Panc1 (cell line): ENCODE measurements around the gene TNK1. TPM values are rescaled to one million over a fixed set of nuclear protein-coding genes. Genes with fewer than 3 reads are reported as not detected.

Source experiments
- ATAC-seq: fragments of 200-7000 bp; cut with Tn5 transposase; 2 replicates; pipeline ENCODE4 v1.9.1; 2020; ENCODE audit warnings: mild to moderate bottlenecking, moderate library complexity
- BruUV-seq: library from RNA; stranded (reverse); fragments of 400-500 nt; replicated peaks from 2 replicates; lab custom pipeline; 2021; lab: Mats Ljungman, UMichigan
- CTCF ChIA-PET: fragments of 300-600 bp; sonication (Branson Sonifier 250); formaldehyde crosslinking; loops from one replicate; lab custom pipeline; 2022; ENCODE audit warnings: antibody characterized with exemption; lab: Charles Lee
- POLR2A ChIA-PET: fragments of 300-600 bp; sonication (Branson Sonifier 250); formaldehyde crosslinking; loops from one replicate; lab custom pipeline; 2022; ENCODE audit warnings: antibody characterized with exemption; lab: Charles Lee
- DNase-seq: peaks from one replicate; pipeline ENCODE4 v3.0.0-alpha.2; 2010; ENCODE audit warnings: low read depth, low spot score
- H3K27ac ChIP-seq: 2 replicates; pipeline ENCODE4 v1.5.1; 2011; ENCODE audit warnings: mild to moderate bottlenecking, low read length, inconsistent platforms
- H3K27me3 ChIP-seq: fragments of 200-500 bp; sonication (Bioruptor generic); 2 replicates; pipeline ENCODE4 v1.6.0; 2014; ENCODE audit warnings: low read length, inconsistent platforms; ENCODE audit not compliant: control insufficient read depth, insufficient read depth
- H3K36me3 ChIP-seq: fragments of 200-500 bp; sonication (Bioruptor generic); 2 replicates; pipeline ENCODE4 v1.5.1; 2014; ENCODE audit warnings: inconsistent platforms, mild to moderate bottlenecking, low read length, moderate library complexity; ENCODE audit not compliant: control insufficient read depth, insufficient read depth
- H3K4me1 ChIP-seq: 2 replicates; pipeline ENCODE4 v1.5.1; 2011; ENCODE audit warnings: inconsistent platforms, mild to moderate bottlenecking, low read length, moderate library complexity; ENCODE audit not compliant: control insufficient read depth, insufficient read depth
- H3K4me3 ChIP-seq, 2 experiments: 2 replicates each; pipeline ENCODE4 v1.5.1; 2011 to 2012; ENCODE audit warnings: low read depth in 2 of 2, low read length in 2 of 2, mild to moderate bottlenecking in 2 of 2, inconsistent platforms in 1 of 2, moderate library complexity in 1 of 2
- H3K9me3 ChIP-seq: fragments of 200-500 bp; sonication (Bioruptor generic); 2 replicates; pipeline ENCODE4 v1.5.1; 2014; ENCODE audit warnings: low read depth, mild to moderate bottlenecking, inconsistent platforms, low read length, moderate library complexity; ENCODE audit not compliant: control insufficient read depth, insufficient read depth
- CTCF ChIP-seq: fragments of 450-650 bp; IDR thresholded peaks from 2 replicates; pipeline ENCODE4 v1.5.1; 2017; ENCODE audit warnings: mild to moderate bottlenecking
- POLR2AphosphoS5 ChIP-seq: IDR thresholded peaks from 2 replicates; pipeline ENCODE4 v1.6.1; 2012; ENCODE audit warnings: mild to moderate bottlenecking, low read depth, low read length, moderate library complexity
- REST ChIP-seq, 2 experiments: IDR thresholded peaks; 2 replicates each; pipeline ENCODE4 v1.6.1; 2011 to 2012; ENCODE audit warnings: low read depth in 2 of 2, control low read depth in 1 of 2, low read length in 1 of 2, mild to moderate bottlenecking in 1 of 2, moderate library complexity in 1 of 2; ENCODE audit not compliant: insufficient read depth in 1 of 2
- SIN3A ChIP-seq: IDR thresholded peaks from 2 replicates; pipeline ENCODE4 v1.6.1; 2012; ENCODE audit warnings: low read depth, mild to moderate bottlenecking, low read length, moderate library complexity, borderline replicate concordance; ENCODE audit not compliant: insufficient read depth
- TCF7L2 ChIP-seq: IDR thresholded peaks from 2 replicates; pipeline ENCODE4 v1.6.1; 2011; ENCODE audit warnings: mild to moderate bottlenecking, low read depth, low read length, inconsistent platforms
- in situ Hi-C: cut with HindIII; loops from 2 replicates; pipeline ENCODE4 v1.10.0; 2016; ENCODE audit warnings: low sequenced_read_pairs, low pct_unique_long_range_greater_than_20kb
- intact Hi-C: fragments of 100-400 bp; cut with micrococcal nuclease; formaldehyde crosslinking; loops from one replicate; pipeline ENCODE4 v1.10.0; 2022; ENCODE audit not compliant: unreplicated experiment
- total RNA-seq: library from RNA; stranded (reverse); gene quantifications from one replicate; pipeline ENCODE4 v1.2.1, GENCODE V29; 2021; ENCODE audit not compliant: unreplicated experiment

The TNK1 gene
- total RNA-seq, 1 experiment from 2014 or later: 6.2 TPM

GRCh38 chr17:7432296-7432695 is 51.4 kb downstream of the TNK1 start:
- no peaks in the 10 kb centered on the region for H3K27me3 ChIP-seq
- H3K4me3 ChIP-seq: no peak overlapping the region
- H3K36me3 ChIP-seq: no peaks in the 10 kb centered on the region
- ChIA-PET CTCF (no interaction called here), POLR2A (no interaction called here)
- H3K4me1 ChIP-seq: no peaks in the 10 kb centered on the region
- DNase-seq (no peak), ATAC-seq (no peak)
- no peaks in the 10 kb centered on the region for H3K9me3 ChIP-seq
- no peak overlapping the region for H3K27ac ChIP-seq
- BruUV-seq: no TSS peak
- intact Hi-C loops (loop anchor here (10.0 kb wide), 1 partner anchor 77 kb away; the partner anchor contains the start of genes KCTD11 and TMEM95), in situ Hi-C loops (no loop called here)
- TF ChIP-seq TCF7L2 (no peak), SIN3A (no peak), REST (IDR thresholded peaks at IDR 0.05; ENCODE audit: insufficient read depth in 1 of 2, low read depth in 2 of 2, low read length in 1 of 2) (no peak), POLR2AphosphoS5 (no peak), CTCF (no peak)

- peak overlapping the region; percentile 64 to 80 for H3K4me3 ChIP-seq
- DNase-seq (no peak), ATAC-seq (peak; percentile 28)
- in situ Hi-C loops (no loop called here), intact Hi-C loops (loop anchor here (10.0 kb wide), 1 partner anchor 81 kb away; the partner anchor contains the start of genes KCTD11 and TMEM95)
- TSS peak; percentile 96 for BruUV-seq
- H3K27me3 ChIP-seq: no peaks in the 10 kb centered on the region
- H3K9me3 ChIP-seq: no peaks in the 10 kb centered on the region
- peak overlapping the region; percentile 77 for H3K27ac ChIP-seq
- H3K4me1 ChIP-seq: peaks cover 9% of the 10 kb centered on the region
- POLR2A ChIA-PET: interaction anchor here (0.5 to 1.1 kb wide), 8 partner anchors 18 to 86 kb away, joined by 3 to 9 read pairs (median 4); partner anchors contain the start of gene TMEM256
- CTCF ChIA-PET: interaction anchor here (1.3 to 1.9 kb wide), 2 partner anchors 19 to 80 kb away, joined by 5 to 11 read pairs; partner anchors contain the start of gene TMEM95
- no peak for TF ChIP-seq CTCF
- no peak for TF ChIP-seq TCF7L2
- peak; percentile 54; the same call in 1 of the 2 replicates for TF ChIP-seq SIN3A
- H3K36me3 ChIP-seq: no peaks in the 10 kb centered on the region
Observed at GRCh38 chr17:7435676-7436555, 55.0 kb downstream of the TNK1 start.
